HG03460 (cell line): ENCODE results near the gene FCHSD2.
"Not testable (repeated sequence)": the region's sequence is repeated elsewhere in the genome, so short reads cannot be mapped to it uniquely, and the experiment has no call there.

Experiments used
- ATAC-seq: cut with Tn5 transposase; IDR thresholded peaks from one replicate; pipeline ENCODE4 v1.9.1; 2021; ENCODE audit not compliant: unreplicated experiment

Gene FCHSD2

DNA sequence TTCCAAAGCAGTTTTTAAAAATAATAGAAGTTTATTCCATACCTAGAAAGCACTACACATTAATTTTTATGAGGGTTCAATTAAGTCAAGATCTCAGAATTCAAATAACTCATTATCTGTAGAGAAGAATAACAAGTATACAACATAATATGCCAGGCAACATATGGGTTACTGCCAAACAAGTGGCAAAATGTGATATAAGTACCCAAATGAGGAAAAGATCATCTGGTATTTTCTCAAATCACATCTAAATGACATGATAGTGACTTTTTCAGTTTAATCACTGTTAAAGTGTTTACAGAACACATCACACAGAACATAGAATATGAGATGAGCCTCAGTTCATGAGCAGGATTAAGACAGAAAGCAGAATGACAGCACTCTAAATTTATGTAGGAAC, 123.3 kb downstream of the FCHSD2 start:
- no peak for ATAC-seq

DNA sequence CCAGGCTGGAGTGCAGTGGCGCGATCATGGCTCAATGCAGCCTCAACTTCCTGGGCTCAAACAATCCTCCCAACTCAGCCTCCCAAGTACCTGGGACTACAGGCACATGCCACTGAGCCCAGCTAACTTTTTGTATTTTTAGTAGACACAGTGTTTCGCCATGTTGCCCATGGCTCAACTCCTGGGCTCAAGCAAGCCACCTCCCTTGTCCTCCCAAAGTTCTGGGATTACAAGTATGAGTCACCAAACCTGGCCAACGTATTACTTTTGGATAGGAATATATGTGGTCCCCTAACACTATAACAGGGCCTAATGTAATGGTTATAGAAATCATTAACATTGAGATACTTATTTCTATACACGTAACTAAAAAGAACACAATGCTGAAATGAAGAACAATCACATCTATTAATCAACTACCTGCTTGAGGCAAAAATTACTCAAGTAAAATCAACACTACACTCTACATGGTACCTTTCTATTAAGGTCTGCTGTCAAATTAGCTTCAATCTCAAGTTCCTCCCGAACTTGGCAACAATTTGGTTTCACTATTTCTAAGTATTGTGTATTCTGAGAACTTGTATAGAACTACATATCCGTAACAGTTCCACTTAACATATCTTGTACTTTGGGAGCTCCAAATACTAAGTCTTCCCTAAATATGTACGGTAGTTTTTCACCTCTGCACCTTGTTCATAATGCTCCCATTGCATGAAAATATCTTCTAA, 124.9 kb downstream of the FCHSD2 start:
- ATAC-seq, result no peak

DNA sequence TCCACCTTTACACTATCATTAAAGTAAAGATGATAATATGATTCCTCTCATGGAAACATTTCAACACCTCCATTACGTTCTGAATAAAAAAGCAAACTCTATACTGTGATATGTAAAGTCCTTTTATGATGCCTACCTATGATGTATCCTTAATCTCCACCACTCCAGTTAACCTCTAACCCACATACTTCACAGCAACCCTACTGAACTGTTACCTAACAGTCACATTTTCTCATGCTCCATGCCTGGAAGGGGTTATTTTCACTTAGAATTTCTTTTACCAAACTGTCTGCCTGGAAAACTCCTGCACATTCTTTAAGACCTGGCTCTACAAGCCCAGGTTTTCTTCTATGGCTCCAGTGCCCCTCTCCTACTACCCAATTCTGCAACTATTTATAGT, 129.1 kb downstream of the FCHSD2 start:
- ATAC-seq, result no peak

DNA sequence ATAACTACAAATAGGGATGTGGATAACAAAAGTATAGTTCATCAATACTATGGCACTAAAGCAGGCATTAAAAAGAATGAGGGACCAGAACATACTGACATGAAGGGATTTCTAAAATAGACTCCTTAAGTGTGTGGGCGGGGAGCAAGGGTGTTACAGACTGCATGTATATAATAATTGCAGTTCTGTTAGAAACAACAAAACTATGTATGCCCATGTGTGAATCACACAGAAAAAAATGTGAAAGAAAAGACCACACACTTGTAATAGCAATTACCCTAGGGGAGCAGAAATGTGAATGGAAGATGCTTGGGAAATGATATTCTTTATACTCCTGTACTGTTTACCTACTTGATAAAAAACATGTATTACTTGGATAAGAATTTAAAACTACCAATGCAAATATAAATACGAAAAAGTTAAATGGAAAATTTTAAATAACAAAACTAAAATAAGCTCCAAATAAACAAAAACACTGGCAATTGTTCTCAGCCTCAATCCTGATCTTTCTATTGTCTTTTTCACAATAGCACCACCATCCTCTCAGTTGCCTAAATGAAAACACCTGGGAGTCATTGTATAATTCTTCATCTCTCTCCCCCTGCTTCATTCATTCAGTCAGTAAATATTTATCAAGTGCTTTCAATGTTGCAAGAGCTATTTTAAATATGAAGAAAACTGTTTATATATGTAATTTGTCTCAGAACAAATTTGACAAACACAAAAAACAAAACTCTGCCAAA, 129.8 kb downstream of the FCHSD2 start:
- ATAC-seq, result no peak

DNA sequence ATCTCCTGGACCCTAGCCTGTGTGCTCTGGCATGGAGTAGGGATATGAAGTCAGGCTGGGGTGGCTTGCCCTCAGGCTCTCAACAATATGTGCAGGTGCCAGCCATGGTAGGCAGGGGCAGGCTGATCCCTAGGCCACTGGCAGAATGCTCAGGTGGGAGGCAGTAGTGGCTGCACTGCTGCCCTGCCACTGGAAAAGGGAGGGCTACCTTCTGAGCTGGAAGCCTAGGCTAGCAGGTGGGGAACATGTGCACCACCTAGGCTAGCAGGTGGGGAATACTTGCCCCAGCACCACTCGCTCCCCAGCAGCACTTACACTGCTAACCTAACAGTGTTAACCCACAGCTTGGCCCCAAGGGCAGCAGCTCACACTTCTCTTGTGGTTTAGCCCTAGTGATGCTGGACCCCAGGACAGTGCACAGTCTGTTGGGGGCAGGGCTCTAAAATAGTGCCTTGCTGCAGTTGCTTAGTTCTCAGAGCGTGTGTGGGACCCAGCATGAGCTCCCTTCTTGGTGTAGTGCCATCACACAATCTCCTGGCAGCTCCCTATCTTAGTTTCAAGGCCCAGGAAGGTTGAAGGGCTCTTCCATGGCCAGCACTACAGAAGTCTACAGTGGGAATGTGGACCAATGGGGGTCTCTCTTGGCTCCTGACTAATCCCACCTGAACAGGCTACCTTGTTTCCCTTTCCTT, 130.8 kb downstream of the FCHSD2 start:
- no peak for ATAC-seq

DNA sequence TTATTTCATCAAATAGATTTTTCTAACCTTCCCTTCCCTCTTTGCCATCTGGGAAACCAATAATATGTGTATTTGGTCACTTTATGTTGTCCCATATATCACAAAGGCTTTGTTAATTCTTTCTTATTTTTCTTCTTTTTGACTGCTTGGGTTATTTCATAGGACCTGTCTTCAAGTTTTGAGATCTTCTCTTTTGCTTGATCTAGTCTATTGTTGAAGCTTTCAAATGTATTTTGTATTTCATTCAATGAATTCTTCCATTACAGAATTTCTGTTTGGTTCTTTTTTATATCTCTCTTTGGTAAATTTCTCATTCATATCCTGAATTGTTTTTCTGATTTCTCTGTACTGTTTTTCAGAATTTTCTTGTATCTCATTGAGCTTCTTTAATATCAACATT, 132.1 kb downstream of the FCHSD2 start:
- ATAC-seq, result no peak

DNA sequence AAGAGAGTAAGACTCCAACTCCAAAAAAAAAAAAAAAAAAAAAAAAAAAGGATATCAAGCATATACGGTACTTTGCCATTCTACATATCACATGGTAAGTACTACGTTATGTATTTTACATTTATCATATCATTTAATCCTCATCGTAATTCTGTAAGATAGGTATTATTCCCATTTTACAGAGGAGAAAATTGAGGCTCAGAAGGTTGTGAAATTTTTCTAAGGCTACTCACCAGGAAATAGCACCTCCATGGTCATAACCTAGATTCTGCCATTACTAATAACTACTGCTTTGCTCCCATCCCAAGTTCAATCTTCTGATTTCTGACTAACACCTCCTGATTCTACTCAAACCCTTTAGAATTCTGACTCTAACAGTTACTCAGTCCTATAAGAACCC, 138.0 kb downstream of the FCHSD2 start:
- no peak for ATAC-seq

DNA sequence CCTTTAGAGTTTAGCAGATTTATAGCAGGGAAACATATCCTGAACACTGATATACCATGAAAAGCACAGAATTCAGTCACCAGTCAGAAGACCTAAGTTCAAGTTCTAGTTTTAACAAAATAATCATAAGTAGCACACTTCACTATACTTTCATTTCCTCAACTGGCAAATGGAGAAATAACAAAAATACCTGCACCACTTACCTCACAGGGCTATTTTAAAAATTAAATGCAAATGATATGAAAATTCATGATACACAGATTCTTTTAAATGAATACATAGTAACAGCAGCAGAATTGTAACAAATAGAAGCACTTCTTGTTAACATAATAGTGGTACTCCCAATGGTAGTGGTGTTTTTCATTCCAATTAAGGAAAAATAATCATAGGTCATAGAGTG, 139.0 kb downstream of the FCHSD2 start:
- ATAC-seq, result no peak

DNA sequence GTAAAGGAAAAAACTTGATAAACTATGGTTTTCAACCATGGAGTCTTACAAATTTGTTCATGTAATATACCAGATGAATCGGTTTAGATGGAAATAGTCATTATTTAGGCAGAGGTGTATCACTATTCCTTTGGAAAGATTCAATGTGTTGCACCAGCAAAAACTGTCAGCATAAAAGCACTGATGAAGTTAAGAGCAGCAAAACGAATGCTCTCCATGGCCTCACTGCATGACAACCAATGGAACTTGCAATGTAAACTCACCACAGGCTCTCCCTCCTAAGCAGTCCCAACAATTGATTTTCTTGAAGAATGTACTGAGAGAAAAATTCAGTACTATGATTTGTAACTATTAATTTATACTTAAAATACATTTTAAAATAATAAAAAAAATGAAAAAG, 139.9 kb downstream of the FCHSD2 start:
- ATAC-seq, result no peak

DNA sequence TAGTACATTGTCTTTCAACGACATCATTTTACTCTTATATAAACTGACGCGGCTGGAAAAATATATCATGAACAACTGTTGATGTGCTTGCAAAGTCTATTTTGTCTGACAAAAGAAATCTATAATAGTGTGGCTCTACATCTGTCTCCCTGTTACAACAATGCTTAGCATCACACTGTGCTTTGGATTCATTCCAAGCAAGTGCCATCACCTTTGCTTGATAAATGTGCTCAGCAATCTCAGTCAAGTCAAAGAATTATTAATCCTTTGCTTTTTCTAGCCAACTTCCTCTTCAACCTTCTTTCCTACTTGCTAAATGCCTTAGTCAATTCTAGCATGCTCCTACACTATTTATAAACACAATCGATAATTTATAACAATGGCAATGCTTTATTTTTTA, 140.5 kb downstream of the FCHSD2 start:
- no peak for ATAC-seq

DNA sequence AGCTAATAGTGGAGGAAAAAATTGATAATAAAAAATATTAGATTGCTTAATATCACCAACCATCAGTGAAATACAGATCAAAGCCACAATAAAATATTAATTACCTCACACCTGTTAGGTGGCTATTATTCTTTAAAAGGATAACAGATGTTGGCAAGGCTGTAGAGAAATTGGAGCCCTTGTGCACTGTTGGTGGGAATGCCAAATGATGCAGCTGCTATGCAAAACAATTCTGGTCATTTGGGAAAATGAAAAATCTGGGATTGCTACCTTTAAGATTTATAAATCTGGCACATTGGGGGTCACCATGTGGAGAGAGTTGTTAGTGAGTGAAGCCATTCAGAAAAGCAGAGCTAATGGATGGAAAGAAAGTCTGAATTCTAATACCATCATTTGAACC, 143.4 kb downstream of the FCHSD2 start:
- no peak for ATAC-seq

DNA sequence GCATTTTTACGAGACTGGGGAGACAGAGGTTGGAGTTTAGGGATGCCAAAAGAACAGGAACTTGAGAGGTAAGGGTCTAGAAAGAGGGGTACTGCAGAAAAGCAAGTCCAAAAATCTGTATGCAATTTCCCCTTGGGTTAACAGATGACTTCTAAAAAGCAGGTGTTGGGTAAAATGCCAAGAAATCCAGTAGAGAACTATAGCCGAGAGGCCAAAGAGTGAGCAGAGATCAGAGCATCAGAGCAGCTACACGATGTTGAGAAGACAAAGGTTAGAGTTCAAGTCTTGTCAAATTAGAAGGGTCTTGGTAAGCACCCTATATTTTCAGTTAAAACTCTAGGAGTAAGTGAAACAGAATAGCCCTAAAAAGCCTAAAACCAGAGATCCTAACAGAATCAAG, 145.2 kb downstream of the FCHSD2 start:
- no peak for ATAC-seq

DNA sequence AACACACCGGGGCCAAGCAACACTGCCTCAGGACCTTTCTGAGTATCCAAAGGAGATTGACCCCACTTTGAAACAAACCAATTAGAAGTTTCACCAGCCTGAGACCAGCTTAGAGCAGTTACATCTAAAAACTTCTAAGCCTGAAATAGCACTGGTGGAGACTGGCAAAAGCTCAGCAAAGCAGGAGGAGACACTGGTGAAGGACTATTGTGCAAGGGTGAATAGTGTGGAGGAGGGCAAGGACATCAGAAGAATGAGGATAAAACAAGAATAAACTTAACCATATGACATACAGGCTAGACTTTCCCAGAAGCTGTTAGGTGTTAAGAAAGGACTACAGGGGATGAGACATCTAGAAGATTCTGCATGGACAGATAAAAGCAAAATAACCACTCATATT, 152.4 kb downstream of the FCHSD2 start:
- ATAC-seq, result no peak

DNA sequence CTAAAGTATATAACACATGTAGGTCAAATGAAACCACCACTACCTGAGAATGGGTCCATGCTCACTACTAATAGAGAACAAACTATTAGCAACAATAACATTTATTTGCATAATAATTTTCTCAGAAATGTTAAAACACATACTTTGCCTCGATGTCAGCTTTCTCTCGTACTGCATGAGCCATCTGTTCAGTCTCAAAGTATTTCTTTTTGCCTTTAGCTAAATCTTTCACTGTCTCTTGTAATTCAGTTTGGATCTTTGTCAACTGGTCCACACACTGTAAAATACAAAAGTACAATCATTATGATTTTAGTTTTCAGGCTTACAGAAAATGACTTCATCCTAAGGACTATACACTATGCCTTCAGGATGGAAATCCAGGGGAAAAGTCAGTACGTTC, 153.3 kb downstream of the FCHSD2 start:
- no peak for ATAC-seq

DNA sequence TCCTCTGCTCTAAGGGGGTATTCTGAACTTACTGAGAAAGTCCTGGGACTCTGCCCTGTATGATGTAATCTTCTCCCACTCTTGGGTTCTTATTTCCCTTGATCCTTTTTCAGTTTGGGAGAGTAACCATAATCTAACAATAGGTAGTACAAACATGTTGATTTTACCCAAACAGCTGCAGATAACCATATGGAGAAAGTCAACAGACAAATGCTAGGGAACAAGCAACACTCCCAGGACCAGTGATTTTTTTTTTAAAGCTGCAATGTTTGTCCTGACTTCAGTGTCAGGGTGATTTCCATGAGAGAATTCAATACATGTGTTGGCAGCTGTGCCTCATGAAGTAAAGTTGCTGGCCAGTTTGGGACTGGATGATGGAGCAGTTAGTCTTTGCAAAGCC, 156.5 kb downstream of the FCHSD2 start:
- no peak for ATAC-seq

DNA sequence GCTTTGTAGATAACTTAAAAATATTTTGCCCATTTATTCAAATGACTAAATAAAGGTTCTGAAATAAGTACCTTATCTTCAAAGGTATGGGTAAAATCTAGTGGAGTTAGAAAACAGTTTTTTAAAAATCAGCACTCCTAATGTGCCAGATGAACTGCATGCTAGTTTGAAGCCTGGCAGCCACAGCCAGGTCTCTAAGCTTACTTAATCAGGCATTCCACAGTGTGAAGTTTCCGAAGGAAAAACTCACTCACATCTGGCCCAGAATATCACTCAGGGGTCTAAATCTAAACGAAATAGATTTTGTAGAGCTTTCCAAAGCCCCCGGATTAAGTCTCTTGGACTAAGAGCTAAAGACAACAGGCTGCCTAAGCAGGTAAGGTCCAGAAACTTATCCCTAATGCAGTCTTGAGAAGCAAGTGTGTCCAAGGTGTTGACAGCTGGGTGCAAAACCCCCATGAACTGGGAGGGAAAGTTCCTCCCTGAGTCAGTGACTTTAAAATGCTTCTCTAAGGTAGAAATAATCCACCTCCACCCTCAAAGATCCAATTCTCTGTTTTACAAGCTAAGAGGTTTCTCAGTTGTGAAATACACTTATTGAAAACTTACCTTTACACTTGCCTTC, 157.6 kb downstream of the FCHSD2 start:
- ATAC-seq, result no peak

DNA sequence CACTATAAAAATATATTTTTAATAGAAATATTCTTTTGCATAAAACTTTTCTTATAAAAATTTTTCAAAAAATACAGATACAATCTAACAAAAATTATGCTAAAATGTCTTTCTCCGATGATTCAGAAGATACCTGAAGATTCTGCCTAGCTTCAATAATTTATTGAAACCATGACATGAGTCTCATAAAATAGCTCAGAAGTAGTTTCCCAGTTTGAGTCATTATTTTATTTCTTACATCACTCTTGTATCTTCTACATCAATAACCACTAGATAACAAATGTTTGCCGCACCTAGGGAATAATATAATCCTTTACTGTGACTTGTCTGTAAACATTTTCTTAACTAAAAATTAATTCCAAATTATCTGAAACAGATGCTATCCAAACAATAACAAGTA, 158.6 kb downstream of the FCHSD2 start:
- ATAC-seq, result no peak

DNA sequence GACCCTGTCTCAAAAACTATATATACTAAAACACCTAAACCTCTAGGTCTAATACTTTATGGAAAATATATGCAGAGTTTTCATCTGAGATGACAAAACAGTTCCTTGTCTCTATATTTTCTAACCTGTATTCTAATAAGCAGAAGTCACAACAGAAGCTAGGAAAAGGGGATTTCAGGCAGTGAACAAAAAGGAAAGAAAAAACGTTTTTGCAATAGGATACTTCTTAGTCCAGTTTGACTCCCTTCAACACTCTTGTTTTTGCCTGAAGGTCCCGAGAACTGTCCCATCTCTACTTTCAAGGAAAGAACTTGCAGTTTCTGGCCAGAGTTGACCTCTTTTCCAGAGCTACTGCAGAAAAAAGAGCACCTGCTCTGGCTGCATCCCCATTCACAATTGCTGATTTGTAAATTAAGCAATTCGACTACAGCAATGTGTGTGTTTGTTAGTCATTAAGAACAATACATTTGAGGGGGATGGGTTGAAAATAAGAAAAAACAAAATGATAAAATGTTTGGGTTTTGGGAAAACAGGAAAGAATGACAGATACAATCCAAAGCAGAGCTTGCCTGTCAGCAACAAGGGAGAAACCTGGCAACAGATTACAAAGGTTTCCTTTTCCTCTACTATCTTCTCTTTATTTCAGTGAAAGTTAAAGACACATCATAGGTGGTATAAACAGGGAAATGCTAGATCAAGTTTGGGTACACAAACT, 160.0 kb downstream of the FCHSD2 start:
- ATAC-seq, result no peak

DNA sequence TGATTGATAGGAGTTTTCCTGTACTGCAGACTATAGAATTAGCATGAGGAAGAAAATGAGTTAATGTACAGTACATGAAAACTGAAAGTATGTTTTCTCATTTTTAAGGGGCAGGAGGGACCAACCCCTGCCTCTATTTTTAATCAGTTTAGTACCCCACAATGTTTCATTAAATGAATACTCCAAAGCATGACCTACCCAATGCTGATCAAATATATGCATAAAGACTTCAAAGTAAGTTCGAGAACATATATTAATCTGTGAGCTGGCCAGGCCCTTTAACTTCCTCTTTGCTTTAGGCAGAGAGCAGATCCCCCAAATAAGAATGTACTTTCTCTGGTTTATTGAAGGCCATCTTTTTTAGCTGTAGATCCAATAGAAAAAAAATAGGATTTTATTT, 161.0 kb downstream of the FCHSD2 start:
- no peak for ATAC-seq

DNA sequence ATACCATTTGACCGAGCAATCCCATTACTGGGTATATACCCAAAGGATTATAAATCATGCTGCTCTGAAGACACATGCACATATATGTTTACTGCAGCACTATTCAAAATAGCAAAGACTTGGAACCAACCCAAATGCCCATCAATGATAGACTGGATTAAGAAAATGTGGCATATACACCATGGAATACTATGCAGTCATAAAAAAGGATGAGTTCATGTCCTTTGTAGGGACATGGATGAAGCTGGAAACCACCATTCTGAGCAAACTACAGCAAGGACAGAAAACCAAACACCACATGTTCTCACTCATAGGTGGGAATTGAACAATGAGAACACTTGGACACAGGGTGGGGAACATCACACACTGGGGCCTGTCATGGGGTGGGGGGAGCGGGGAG, 164.3 kb downstream of the FCHSD2 start:
- not testable (repeated sequence) for ATAC-seq

DNA sequence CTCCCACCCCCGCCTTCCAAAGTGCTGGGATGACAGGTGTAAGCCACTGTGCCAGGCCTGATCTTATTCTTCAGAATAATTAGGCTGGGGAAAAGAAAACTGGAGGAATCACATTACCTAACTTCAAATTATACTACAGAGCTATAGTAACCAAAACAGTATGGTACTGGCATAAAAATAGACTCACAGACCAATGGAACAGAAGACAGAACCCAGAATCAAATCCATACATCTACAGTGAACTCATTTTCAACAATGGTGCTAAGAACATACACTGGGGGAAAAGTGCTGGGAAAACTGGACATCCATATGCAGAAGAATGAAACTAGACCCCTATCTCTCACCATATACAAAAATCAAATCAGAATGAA, 165.6 kb downstream of the FCHSD2 start:
- ATAC-seq, result not testable (repeated sequence)
